Activated CD8-positive, alpha-beta T cell treated with anti-CD3 and anti-CD28 coated beads for 36 hours (primary cell): ENCODE results near the gene PDLIM1. TPM values are rescaled to one million over a fixed set of nuclear protein-coding genes. Genes with fewer than 3 reads are reported as not detected.

ENCODE experiments used
- ATAC-seq: fragments of 200-7000 bp; cut with Tn5 transposase; one replicate; pipeline ENCODE4 v1.10.0; 2021; ENCODE audit warnings: mild to moderate bottlenecking, moderate library complexity
- CTCF ChIA-PET: fragments of 350-600 bp; sonication (Branson Sonifier 250); formaldehyde crosslinking; loops from one replicate; lab custom pipeline; 2021; ENCODE audit warnings: antibody characterized with exemption; lab: Charles Lee
- POLR2A ChIA-PET: fragments of 350-600 bp; sonication (Branson Sonifier 250); formaldehyde crosslinking; loops from one replicate; lab custom pipeline; 2021; ENCODE audit warnings: antibody characterized with exemption; lab: Charles Lee
- DNase-seq: peaks from one replicate; pipeline ENCODE4 v3.0.0-alpha.2; 2020
- H3K27ac Mint-ChIP-seq: one replicate; pipeline ENCODE4 v1.8.0; 2021; ENCODE audit warnings: mild to moderate bottlenecking, mixed read lengths
- H3K27me3 Mint-ChIP-seq: one replicate; pipeline ENCODE4 v1.8.0; 2021; ENCODE audit warnings: mixed read lengths
- H3K36me3 Mint-ChIP-seq: one replicate; pipeline ENCODE4 v1.8.0; 2021; ENCODE audit warnings: low read depth, mixed read lengths
- H3K4me1 Mint-ChIP-seq: one replicate; pipeline ENCODE4 v1.8.0; 2021; ENCODE audit warnings: low read depth, mixed read lengths
- H3K4me3 Mint-ChIP-seq: one replicate; pipeline ENCODE4 v1.8.0; 2021; ENCODE audit warnings: mild to moderate bottlenecking, moderate library complexity, mixed read lengths
- H3K9me3 Mint-ChIP-seq: one replicate; pipeline ENCODE4 v1.8.0; 2021; ENCODE audit warnings: mixed read lengths
- CTCF ChIP-seq: fragments of 200-600 bp; IDR thresholded peaks from one replicate; pipeline ENCODE4 v1.8.0; 2022; ENCODE audit warnings: antibody characterized with exemption, mild to moderate bottlenecking
- intact Hi-C: fragments of 100-400 bp; cut with micrococcal nuclease; formaldehyde crosslinking; loops from one replicate; pipeline ENCODE4 v1.10.0; 2022
- total RNA-seq, 2 experiments: library from RNA; stranded (reverse); gene quantifications; one replicate each; pipeline ENCODE4 v1.2.3, GENCODE V29; 2021

PDLIM1 gene
- total RNA-seq, 2 experiments from 2014 or later, result 0.74 to 1.1 TPM

DNA sequence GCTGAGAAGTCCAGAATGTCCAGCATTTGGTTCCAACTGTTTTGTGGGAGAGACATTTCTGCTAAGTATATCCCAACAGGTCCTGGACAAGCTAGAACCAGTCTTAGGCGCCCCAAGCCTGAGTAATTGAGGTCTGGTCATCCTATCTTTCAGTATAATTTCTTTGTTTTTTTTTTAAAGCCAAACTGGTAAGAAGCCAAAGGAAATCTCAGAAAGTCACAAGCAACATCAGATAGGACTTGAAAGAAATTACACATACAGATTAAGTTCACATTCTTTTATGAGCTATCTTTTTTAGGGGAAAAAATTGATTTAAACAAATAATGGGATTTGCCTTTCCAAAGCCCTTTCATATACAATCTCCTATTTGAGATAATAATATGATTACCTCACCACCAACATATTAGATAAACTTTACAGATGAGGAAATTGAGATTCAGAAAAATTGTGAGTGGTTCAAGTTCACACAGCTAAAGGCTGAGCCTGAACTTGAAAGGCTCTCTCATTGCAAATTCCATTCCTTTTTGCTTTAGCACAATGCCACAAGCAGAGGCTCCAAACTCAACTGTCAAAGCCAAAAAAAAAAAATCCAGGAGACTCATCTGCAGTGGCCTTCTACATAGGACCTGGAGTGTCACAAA lies 15.0 kb downstream of the PDLIM1 start:
- DNase-seq (no peak), ATAC-seq (no peak)
- Mint-ChIP-seq H3K36me3 (no peaks in the 10 kb centered on the region), H3K27me3 (no peaks in the 10 kb centered on the region), H3K4me1 (no peaks in the 10 kb centered on the region), H3K4me3 (no peak overlapping the region), H3K27ac (no peak overlapping the region), H3K9me3 (no peaks in the 10 kb centered on the region)
- ChIA-PET CTCF (no interaction called here), POLR2A (no interaction called here)
- intact Hi-C loops, result no loop called here
- no peak for TF ChIP-seq CTCF

GRCh38 chr10:95273393-95274312 lies 17.1 kb downstream of the PDLIM1 start:
- Mint-ChIP-seq H3K4me1 (no peaks in the 10 kb centered on the region), H3K36me3 (no peaks in the 10 kb centered on the region), H3K4me3 (no peak overlapping the region), H3K27ac (no peak overlapping the region), H3K27me3 (no peaks in the 10 kb centered on the region), H3K9me3 (no peaks in the 10 kb centered on the region)
- TF ChIP-seq CTCF, result no peak
- DNase-seq, result no peak
- no peak for ATAC-seq
- intact Hi-C loops, result no loop called here
- POLR2A ChIA-PET, result no interaction called here
- CTCF ChIA-PET, result interaction anchor here (1.5 kb wide), 1 partner anchor 28 kb away, joined by 4 read pairs; no protein-coding TSS in a partner anchor

DNA sequence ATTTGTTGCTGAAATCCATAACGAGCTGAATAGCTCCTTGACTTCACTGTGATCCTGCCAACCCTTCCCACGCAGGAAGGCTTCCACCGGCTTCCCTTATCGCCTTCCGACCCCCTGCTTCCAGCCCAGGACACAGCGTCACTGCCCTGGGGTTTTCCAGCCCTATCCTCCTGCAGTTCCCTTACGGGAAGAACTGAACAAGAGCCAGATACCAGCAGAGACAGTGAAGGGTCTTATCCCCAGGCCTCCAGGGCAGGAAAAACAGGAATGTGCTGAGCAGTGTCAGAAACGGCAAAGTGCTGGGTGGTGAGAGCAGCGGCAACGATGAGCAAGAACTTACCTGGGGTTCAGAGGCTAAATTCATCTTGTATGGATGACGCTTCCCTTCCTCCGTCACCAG lies 22.4 kb downstream of the PDLIM1 start:
- Mint-ChIP-seq H3K4me3 (no peak overlapping the region), H3K36me3 (no peaks in the 10 kb centered on the region), H3K9me3 (no peaks in the 10 kb centered on the region), H3K4me1 (no peaks in the 10 kb centered on the region), H3K27ac (no peak overlapping the region), H3K27me3 (no peaks in the 10 kb centered on the region)
- no peak for DNase-seq
- POLR2A ChIA-PET, result no interaction called here
- CTCF ChIA-PET, result interaction anchor here (1.4 to 1.6 kb wide), 2 partner anchors 10 to 94 kb away, joined by 3 to 4 read pairs; no protein-coding TSS in a partner anchor
- no peak for TF ChIP-seq CTCF
- intact Hi-C loops, result no loop called here
- no peak for ATAC-seq

DNA sequence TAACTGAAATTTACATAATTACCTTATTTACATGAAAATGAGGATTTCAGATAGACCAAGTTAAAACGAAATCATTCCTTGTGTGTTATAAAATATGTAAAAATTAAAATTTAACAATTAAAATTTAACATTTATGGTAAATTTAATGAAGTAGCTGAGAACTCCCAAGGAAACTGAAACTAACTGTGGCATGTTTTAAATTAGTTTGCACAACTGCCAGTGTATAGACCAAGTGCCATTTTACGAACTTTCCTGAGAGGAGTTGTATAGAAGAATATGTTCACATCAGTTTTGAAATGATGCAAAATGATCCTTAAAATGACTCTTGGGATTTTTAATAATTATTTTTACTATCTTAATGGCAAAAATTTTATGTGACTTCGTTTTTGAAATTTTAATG lies 23.6 kb downstream of the PDLIM1 start:
- no peak for ATAC-seq
- no peak overlapping the region for H3K4me3 Mint-ChIP-seq
- ChIA-PET CTCF (interaction anchor here (1.0 to 1.8 kb wide), 2 partner anchors 21 to 24 kb away, joined by 4 to 5 read pairs; no protein-coding TSS in a partner anchor), POLR2A (no interaction called here)
- intact Hi-C loops, result no loop called here
- no peak for DNase-seq
- TF ChIP-seq CTCF, result no peak
- H3K9me3 Mint-ChIP-seq, result no peaks in the 10 kb centered on the region
- no peaks in the 10 kb centered on the region for H3K27me3 Mint-ChIP-seq
- H3K4me1 Mint-ChIP-seq, result no peaks in the 10 kb centered on the region
- H3K36me3 Mint-ChIP-seq, result no peaks in the 10 kb centered on the region
- no peak overlapping the region for H3K27ac Mint-ChIP-seq

- CTCF ChIA-PET, result interaction anchor here (1.0 to 1.8 kb wide), 2 partner anchors 20 to 23 kb away, joined by 4 to 5 read pairs; no protein-coding TSS in a partner anchor
- DNase-seq (no peak), ATAC-seq (no peak)
- intact Hi-C loops, result no loop called here
- TF ChIP-seq CTCF, result no peak
- POLR2A ChIA-PET, result no interaction called here
- Mint-ChIP-seq H3K27ac (no peak overlapping the region), H3K9me3 (no peaks in the 10 kb centered on the region), H3K27me3 (no peaks in the 10 kb centered on the region), H3K4me1 (no peaks in the 10 kb centered on the region), H3K36me3 (no peaks in the 10 kb centered on the region), H3K4me3 (no peak overlapping the region)
Measured at GRCh38 chr10:95266674-95267095, 24.1 kb downstream of the PDLIM1 start.
